ENCODE results near the gene TBC1D9B.
A peak's percentile ranks its signal among the peaks of the same experiment; 100 is the strongest.
"Not testable (repeated sequence)": the region's sequence is repeated elsewhere in the genome, so short reads cannot be mapped to it uniquely, and the experiment has no call there.

TBC1D9B gene

GRCh38 chr5:179837076-179838011 is 70.4 kb downstream of the TBC1D9B start:
- DNase-seq (ENCODE audit: insufficient read length, low spot score), result no peak
- no peak for FAIRE-seq
- TF ChIP-seq POLR2AphosphoS5 (IDR thresholded peaks at IDR 0.05; ENCODE audit: low read depth, low read length), result peak; percentile 56; the same call in 1 of the 2 replicates
- no peak for TF ChIP-seq POLR2A (IDR thresholded peaks at IDR 0.05; ENCODE audit: low read depth, low read length)

DNA sequence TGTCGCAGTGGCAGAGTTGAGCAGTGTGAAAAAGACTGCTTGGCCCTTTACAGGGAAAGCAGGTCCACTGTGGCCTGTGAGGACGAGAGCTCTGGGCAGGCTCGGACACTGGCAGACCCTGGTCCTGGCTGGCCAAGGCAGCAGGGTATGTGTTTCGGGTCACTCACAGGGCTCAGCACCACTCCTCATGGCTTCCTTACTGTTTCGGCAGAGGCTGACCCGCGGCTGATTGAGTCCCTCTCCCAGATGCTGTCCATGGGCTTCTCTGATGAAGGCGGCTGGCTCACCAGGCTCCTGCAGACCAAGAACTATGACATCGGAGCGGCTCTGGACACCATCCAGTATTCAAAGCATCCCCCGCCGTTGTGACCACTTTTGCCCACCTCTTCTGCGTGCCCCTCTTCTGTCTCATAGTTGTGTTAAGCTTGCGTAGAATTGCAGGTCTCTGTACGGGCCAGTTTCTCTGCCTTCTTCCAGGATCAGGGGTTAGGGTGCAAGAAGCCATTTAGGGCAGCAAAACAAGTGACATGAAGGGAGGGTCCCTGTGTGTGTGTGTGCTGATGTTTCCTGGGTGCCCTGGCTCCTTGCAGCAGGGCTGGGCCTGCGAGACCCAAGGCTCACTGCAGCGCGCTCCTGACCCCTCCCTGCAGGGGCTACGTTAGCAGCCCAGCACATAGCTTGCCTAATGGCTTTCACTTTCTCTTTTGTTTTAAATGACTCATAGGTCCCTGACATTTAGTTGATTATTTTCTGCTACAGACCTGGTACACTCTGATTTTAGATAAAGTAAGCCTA is 71.3 kb downstream of the TBC1D9B start:
- DNase-seq (ENCODE audit: insufficient read length, low spot score) (no peak), FAIRE-seq (no peak)
- TF ChIP-seq POLR2AphosphoS5 (IDR thresholded peaks at IDR 0.05; ENCODE audit: low read depth, low read length) (peak; percentile 56; the same call in 1 of the 2 replicates), POU2F2 (IDR thresholded peaks at IDR 0.05; ENCODE audit: low read depth, low read length) (0 out of 2 replicates have a peak, but pooled peaks have one; percentile 9), POLR2A (IDR thresholded peaks at IDR 0.05; ENCODE audit: low read depth, low read length) (no peak; the same call in none of the 2 replicates), PAX5 (IDR thresholded peaks at IDR 0.05; ENCODE audit: insufficient read depth, low read length, severe bottlenecking) (no peak)

DNA sequence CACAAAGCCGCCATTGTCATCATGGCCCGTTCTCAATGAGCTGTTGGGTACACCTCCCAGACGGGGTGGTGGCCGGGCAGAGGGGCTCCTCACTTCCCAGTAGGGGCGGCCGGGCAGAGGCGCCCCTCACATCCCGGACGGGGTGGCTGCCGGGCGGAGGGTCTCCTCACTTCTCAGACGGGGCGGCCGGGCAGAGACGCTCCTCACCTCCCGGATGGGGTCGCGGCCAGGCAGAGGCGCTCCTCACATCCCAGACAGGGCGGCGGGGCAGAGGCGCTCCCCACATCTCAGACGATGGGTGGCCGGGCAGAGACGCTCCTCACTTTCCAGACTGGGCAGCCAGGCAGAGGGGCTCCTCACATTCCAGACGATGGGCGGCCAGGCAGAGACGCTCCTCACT is 72.8 kb downstream of the TBC1D9B start:
- DNase-seq (ENCODE audit: insufficient read length, low spot score); FAIRE-seq: not testable (repeated sequence)

DNA sequence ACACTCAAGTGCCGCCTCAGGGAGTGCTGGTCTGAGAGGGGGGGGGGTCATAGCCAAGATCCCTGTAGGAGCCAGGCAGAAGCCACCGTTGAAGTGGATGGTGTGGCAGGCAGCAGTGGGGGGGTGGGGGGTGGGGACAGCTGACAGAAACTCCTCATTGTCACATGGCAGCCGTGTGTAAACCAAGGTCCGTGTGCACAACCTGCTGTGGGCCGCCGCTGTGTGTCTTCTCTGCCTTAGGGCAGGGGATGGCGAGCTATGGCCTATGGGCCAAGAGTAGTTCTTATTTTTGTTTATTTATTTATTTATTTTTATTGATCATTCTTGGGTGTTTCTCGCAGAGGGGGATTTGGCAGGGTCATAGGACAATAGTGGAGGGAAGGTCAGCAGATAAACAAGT is 73.6 kb downstream of the TBC1D9B start:
- no peak for FAIRE-seq
- TF ChIP-seq SPI1 (IDR thresholded peaks at IDR 0.05; ENCODE audit: low read depth, low read length) (no peak), POLR2A (IDR thresholded peaks at IDR 0.05; ENCODE audit: low read depth, low read length) (no peak), POU2F2 (IDR thresholded peaks at IDR 0.05; ENCODE audit: low read depth, low read length) (no peak), POLR2AphosphoS5 (IDR thresholded peaks at IDR 0.05; ENCODE audit: low read depth, low read length) (no peak), PAX5 (IDR thresholded peaks at IDR 0.05; ENCODE audit: insufficient read depth, low read length, severe bottlenecking) (no peak), TAF1 (IDR thresholded peaks at IDR 0.05; ENCODE audit: low read depth, low read length) (no peak)
- DNase-seq (ENCODE audit: insufficient read length, low spot score), result no peak

- FAIRE-seq (no peak), DNase-seq (ENCODE audit: insufficient read length, low spot score) (no peak)
- no peak; the same call in 1 of the 2 replicates for TF ChIP-seq POLR2A (IDR thresholded peaks at IDR 0.05; ENCODE audit: low read depth, low read length)
- TF ChIP-seq SPI1 (IDR thresholded peaks at IDR 0.05; ENCODE audit: low read depth, low read length), result no peak
- no peak for TF ChIP-seq PAX5 (IDR thresholded peaks at IDR 0.05; ENCODE audit: insufficient read depth, low read length, severe bottlenecking)
- TF ChIP-seq TAF1 (IDR thresholded peaks at IDR 0.05; ENCODE audit: low read depth, low read length), result no peak
- no peak for TF ChIP-seq POU2F2 (IDR thresholded peaks at IDR 0.05; ENCODE audit: low read depth, low read length)
- TF ChIP-seq POLR2AphosphoS5 (IDR thresholded peaks at IDR 0.05; ENCODE audit: low read depth, low read length), result no peak
Measured at GRCh38 chr5:179833709-179834070, 74.0 kb downstream of the TBC1D9B start.

DNA sequence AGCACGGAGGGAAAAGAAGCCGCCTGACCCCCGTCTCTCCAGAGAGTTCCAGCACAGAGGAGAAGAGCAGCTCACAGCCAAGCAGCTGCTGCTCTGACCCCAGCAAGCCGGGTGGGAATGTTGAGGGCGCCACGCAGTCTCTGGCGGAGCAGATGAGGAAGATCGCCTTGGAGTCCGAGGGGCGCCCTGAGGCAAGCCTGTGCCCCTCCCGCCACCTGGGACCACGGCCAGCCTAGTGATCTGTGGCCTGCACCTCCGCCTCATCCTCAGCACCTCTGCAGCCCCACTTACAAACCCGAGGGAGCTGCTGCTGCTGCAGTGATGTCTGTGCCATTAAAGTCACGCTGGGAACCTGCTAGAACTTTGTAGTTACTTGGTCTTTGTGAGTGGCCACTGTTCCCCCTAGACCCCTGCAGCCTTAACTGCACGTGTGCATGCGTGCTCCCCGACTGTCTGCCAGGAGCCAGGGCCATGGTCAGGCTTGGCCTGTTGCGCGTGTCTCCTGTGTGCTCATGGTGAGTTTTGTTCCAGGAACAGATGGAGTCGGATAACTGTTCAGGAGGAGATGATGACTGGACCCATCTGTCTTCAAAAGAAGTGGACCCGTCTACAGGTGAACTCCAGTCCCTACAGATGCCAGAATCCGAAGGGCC is 74.5 kb downstream of the TBC1D9B start:
- FAIRE-seq (no peak), DNase-seq (ENCODE audit: insufficient read length, low spot score) (no peak)
- no peak for TF ChIP-seq POLR2AphosphoS5 (IDR thresholded peaks at IDR 0.05; ENCODE audit: low read depth, low read length)
- TF ChIP-seq SPI1 (IDR thresholded peaks at IDR 0.05; ENCODE audit: low read depth, low read length), result no peak
- TF ChIP-seq POLR2A (IDR thresholded peaks at IDR 0.05; ENCODE audit: low read depth, low read length), result no peak; the same call in 1 of the 2 replicates
- no peak for TF ChIP-seq POU2F2 (IDR thresholded peaks at IDR 0.05; ENCODE audit: low read depth, low read length)
- TF ChIP-seq PAX5 (IDR thresholded peaks at IDR 0.05; ENCODE audit: insufficient read depth, low read length, severe bottlenecking), result no peak
- no peak for TF ChIP-seq TAF1 (IDR thresholded peaks at IDR 0.05; ENCODE audit: low read depth, low read length)

DNA sequence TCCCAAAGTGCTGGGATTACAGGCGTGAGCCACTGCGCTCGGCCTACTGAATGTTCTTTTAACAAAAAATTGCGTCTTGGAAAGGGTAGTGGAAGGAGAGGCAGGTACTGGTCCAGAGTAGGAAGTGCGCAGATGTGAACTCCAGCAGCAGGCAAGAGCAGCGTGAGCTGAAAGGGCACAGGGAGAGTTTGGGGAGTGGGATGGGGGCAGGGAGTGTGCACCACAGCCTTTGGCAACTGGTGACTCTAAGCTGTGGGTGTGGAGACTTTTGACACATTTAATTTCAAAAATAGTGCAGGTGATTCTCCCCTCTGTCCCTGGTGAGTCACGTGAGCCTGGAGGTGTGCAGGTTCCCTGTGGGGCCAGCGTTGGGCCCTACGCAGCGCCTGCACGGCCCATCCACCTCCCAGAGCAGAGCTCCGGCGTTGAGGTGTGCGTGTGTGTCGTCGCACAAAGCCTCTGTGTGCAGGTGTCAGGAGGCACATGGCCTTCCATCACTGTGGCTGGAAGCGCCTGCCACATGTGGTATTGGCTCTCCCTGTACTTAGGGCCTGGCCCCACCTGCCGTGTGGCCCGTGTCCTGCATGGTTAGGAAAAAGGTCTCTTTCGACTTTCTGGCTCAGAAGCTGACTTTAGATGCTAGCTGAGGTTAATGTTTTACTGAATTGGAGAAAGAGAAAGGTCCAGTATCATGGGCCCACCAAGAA is 75.5 kb downstream of the TBC1D9B start:
- TF ChIP-seq POLR2AphosphoS5 (IDR thresholded peaks at IDR 0.05; ENCODE audit: low read depth, low read length) (peak; percentile 78), POU2F2 (IDR thresholded peaks at IDR 0.05; ENCODE audit: low read depth, low read length) (no peak), TAF1 (IDR thresholded peaks at IDR 0.05; ENCODE audit: low read depth, low read length) (no peak), PAX5 (IDR thresholded peaks at IDR 0.05; ENCODE audit: insufficient read depth, low read length, severe bottlenecking) (no peak), POLR2A (IDR thresholded peaks at IDR 0.05; ENCODE audit: low read depth, low read length) (0 out of 2 replicates have a peak, but pooled peaks have one; percentile 14), SPI1 (IDR thresholded peaks at IDR 0.05; ENCODE audit: low read depth, low read length) (no peak)
- FAIRE-seq (no peak), DNase-seq (ENCODE audit: insufficient read length, low spot score) (no peak)

GRCh38 chr5:179830818-179831468 is 76.8 kb downstream of the TBC1D9B start:
- TF ChIP-seq PAX5 (IDR thresholded peaks at IDR 0.05; ENCODE audit: insufficient read depth, low read length, severe bottlenecking) (no peak), POLR2A (IDR thresholded peaks at IDR 0.05; ENCODE audit: low read depth, low read length) (0 out of 2 replicates have a peak, but pooled peaks have one; percentile 10)
- FAIRE-seq (no peak), DNase-seq (ENCODE audit: insufficient read length, low spot score) (no peak)
